ENCODE results near the gene TCEA2.

GRCh38 chr20:64084685-64085152, 21.7 kb downstream of the TCEA2 start:
- TF ChIP-seq YY1 (IDR thresholded peaks at IDR 0.05; ENCODE audit: insufficient read depth, insufficient read length) (no peak), SUZ12 (IDR thresholded peaks at IDR 0.05; ENCODE audit: extremely low read depth, insufficient read depth, insufficient read length) (no peak), ZNF274 (IDR thresholded peaks at IDR 0.05; ENCODE audit: low read depth, low read length) (no peak)

Measured in NT2/D1 (cell line).